Stimulated activated CD4-positive, alpha-beta T cell treated with anti-CD3 and anti-CD28 coated beads, Interleukin-1b, Interleukin-23, amount 100 ng/mL, for 24 hours (primary cell): ENCODE data around the gene NLGN4Y.

Source experiments
- DNase-seq, 4 experiments: peaks; one replicate each; pipeline ENCODE4 v3.0.0-alpha.2; 2020; ENCODE audit warnings: low read depth in 4 of 4, low spot score in 1 of 4

Gene NLGN4Y

GRCh38 chrY:14644157-14644952 is 120.0 kb downstream of the NLGN4Y start:
- DNase-seq, result no peak

GRCh38 chrY:14679181-14679580 is 154.9 kb downstream of the NLGN4Y start:
- DNase-seq, result no peak

- no peak for DNase-seq
Observed at GRCh38 chrY:14694543-14694942, 170.2 kb downstream of the NLGN4Y start.

- DNase-seq, result no peak
Observed at GRCh38 chrY:14708158-14708557, 183.8 kb downstream of the NLGN4Y start.

- no peak for DNase-seq
Observed at GRCh38 chrY:14741596-14741995, 217.3 kb downstream of the NLGN4Y start.

- no peak for DNase-seq
Observed at GRCh38 chrY:14748329-14748728, 224.0 kb downstream of the NLGN4Y start.

- DNase-seq, result no peak
Observed at GRCh38 chrY:14755571-14755970, 231.2 kb downstream of the NLGN4Y start.

GRCh38 chrY:14762903-14763302 is 238.6 kb downstream of the NLGN4Y start:
- no peak for DNase-seq

- DNase-seq, result no peak
Observed at GRCh38 chrY:14763600-14763999, 239.3 kb downstream of the NLGN4Y start.

- DNase-seq, result no peak
Observed at GRCh38 chrY:14778208-14778607, 253.9 kb downstream of the NLGN4Y start.

- DNase-seq, result no peak
Observed at GRCh38 chrY:14793104-14793503, 268.8 kb downstream of the NLGN4Y start.

GRCh38 chrY:14793674-14794073 is 269.3 kb downstream of the NLGN4Y start:
- DNase-seq, result no peak

GRCh38 chrY:14798010-14798409 is 273.7 kb downstream of the NLGN4Y start:
- no peak for DNase-seq

- DNase-seq, result no peak
Observed at GRCh38 chrY:14801096-14801495, 276.8 kb downstream of the NLGN4Y start.

- no peak for DNase-seq
Observed at GRCh38 chrY:14802125-14802524, 277.8 kb downstream of the NLGN4Y start.

- no peak for DNase-seq
Observed at GRCh38 chrY:14804041-14804440, 279.7 kb downstream of the NLGN4Y start.

- no peak for DNase-seq
Observed at GRCh38 chrY:14818452-14818851, 294.1 kb downstream of the NLGN4Y start.

- DNase-seq, result no peak
Observed at GRCh38 chrY:14822201-14822600, 297.9 kb downstream of the NLGN4Y start.

- DNase-seq, result no peak
Observed at GRCh38 chrY:14822906-14823305, 298.6 kb downstream of the NLGN4Y start.

GRCh38 chrY:14824583-14824982 is 300.3 kb downstream of the NLGN4Y start:
- DNase-seq, result no peak

- no peak for DNase-seq
Observed at GRCh38 chrY:14825728-14826127, 301.4 kb downstream of the NLGN4Y start.

GRCh38 chrY:14828531-14828930 is 304.2 kb downstream of the NLGN4Y start:
- no peak for DNase-seq

GRCh38 chrY:14829366-14829885 is 305.1 kb downstream of the NLGN4Y start:
- no peak for DNase-seq
